ENCODE data around the gene MITF. TPM values are rescaled to one million over a fixed set of nuclear protein-coding genes. Genes with fewer than 3 reads are reported as not detected.

Gene MITF
- total RNA-seq, 1 donor: 11.6 TPM

- Histone ChIP-seq H3K4me3 (ENCODE audit: insufficient read depth, low read length) (no peak overlapping the region), H4K20me1 (ENCODE audit: insufficient read depth, low read length) (no peaks in the 10 kb centered on the region), H3K9me3 (ENCODE audit: low read depth, low read length) (no peaks in the 10 kb centered on the region), H3K4me2 (ENCODE audit: insufficient read depth, low read length) (no peak overlapping the region), H3K27me3 (ENCODE audit: insufficient read depth, low read length) (no peaks in the 10 kb centered on the region), H3K27ac (ENCODE audit: low read depth, low read length) (no peak overlapping the region), H3K4me1 (ENCODE audit: insufficient read depth, low read length) (peaks cover 22% of the 10 kb centered on the region), H2AFZ (ENCODE audit: low read length) (no peak overlapping the region), H3K79me2 (ENCODE audit: insufficient read depth, low read length) (no peaks in the 10 kb centered on the region), H3K36me3 (ENCODE audit: insufficient read depth, low read length) (no peaks in the 10 kb centered on the region)
- DNase-seq (ENCODE audit: insufficient read length, low spot score, missing footprints): no peak
- no peak for TF ChIP-seq CTCF (IDR thresholded peaks at IDR 0.05; ENCODE audit: extremely low read depth, low read depth, low read length)
These were observed 34.8 kb downstream of the MITF start for GRCh38 chr3:69774029-69774428.

GRCh38 chr3:69775751-69776150 lies 36.5 kb downstream of the MITF start:
- Histone ChIP-seq H3K79me2 (ENCODE audit: insufficient read depth, low read length) (no peaks in the 10 kb centered on the region), H2AFZ (ENCODE audit: low read length) (no peak overlapping the region), H3K36me3 (ENCODE audit: insufficient read depth, low read length) (no peaks in the 10 kb centered on the region), H3K4me2 (ENCODE audit: insufficient read depth, low read length) (no peak overlapping the region), H3K4me1 (ENCODE audit: insufficient read depth, low read length) (peaks cover 13% of the 10 kb centered on the region), H4K20me1 (ENCODE audit: insufficient read depth, low read length) (no peaks in the 10 kb centered on the region), H3K27ac (ENCODE audit: low read depth, low read length) (no peak overlapping the region), H3K27me3 (ENCODE audit: insufficient read depth, low read length) (no peaks in the 10 kb centered on the region), H3K9me3 (ENCODE audit: low read depth, low read length) (no peaks in the 10 kb centered on the region), H3K4me3 (ENCODE audit: insufficient read depth, low read length) (no peak overlapping the region)
- no peak for TF ChIP-seq CTCF (IDR thresholded peaks at IDR 0.05; ENCODE audit: extremely low read depth, low read depth, low read length)
- no peak for DNase-seq (ENCODE audit: insufficient read length, low spot score, missing footprints)

- no peaks in the 10 kb centered on the region for H4K20me1 ChIP-seq (ENCODE audit: insufficient read depth, low read length)
These were observed 37.0 kb downstream of the MITF start for GRCh38 chr3:69776289-69776688.

GRCh38 chr3:69776920-69777581 lies 37.8 kb downstream of the MITF start:
- H3K4me1 ChIP-seq (ENCODE audit: insufficient read depth, low read length): peaks cover 5% of the 10 kb centered on the region
- no peaks in the 10 kb centered on the region for H3K79me2 ChIP-seq (ENCODE audit: insufficient read depth, low read length)
- TF ChIP-seq CTCF (IDR thresholded peaks at IDR 0.05; ENCODE audit: extremely low read depth, low read depth, low read length): no peak
- no peaks in the 10 kb centered on the region for H4K20me1 ChIP-seq (ENCODE audit: insufficient read depth, low read length)
- H3K4me2 ChIP-seq (ENCODE audit: insufficient read depth, low read length): no peak overlapping the region
- no peak overlapping the region for H2AFZ ChIP-seq (ENCODE audit: low read length)
- no peaks in the 10 kb centered on the region for H3K36me3 ChIP-seq (ENCODE audit: insufficient read depth, low read length)
- H3K27me3 ChIP-seq (ENCODE audit: insufficient read depth, low read length): no peaks in the 10 kb centered on the region
- H3K27ac ChIP-seq (ENCODE audit: low read depth, low read length): no peak overlapping the region
- no peak overlapping the region for H3K4me3 ChIP-seq (ENCODE audit: insufficient read depth, low read length)
- DNase-seq (ENCODE audit: insufficient read length, low spot score, missing footprints): no peak
- H3K9me3 ChIP-seq (ENCODE audit: low read depth, low read length): no peaks in the 10 kb centered on the region

More at GRCh38 chr3:69776289-69776688, 37.0 kb downstream of the MITF start:
- Histone ChIP-seq H2AFZ (ENCODE audit: low read length) (no peak overlapping the region), H3K79me2 (ENCODE audit: insufficient read depth, low read length) (no peaks in the 10 kb centered on the region), H3K9me3 (ENCODE audit: low read depth, low read length) (no peaks in the 10 kb centered on the region), H3K27ac (ENCODE audit: low read depth, low read length) (no peak overlapping the region), H3K4me3 (ENCODE audit: insufficient read depth, low read length) (no peak overlapping the region), H3K4me1 (ENCODE audit: insufficient read depth, low read length) (peaks cover 7% of the 10 kb centered on the region), H3K4me2 (ENCODE audit: insufficient read depth, low read length) (no peak overlapping the region), H3K36me3 (ENCODE audit: insufficient read depth, low read length) (no peaks in the 10 kb centered on the region), H3K27me3 (ENCODE audit: insufficient read depth, low read length) (no peaks in the 10 kb centered on the region)
- no peak for TF ChIP-seq CTCF (IDR thresholded peaks at IDR 0.05; ENCODE audit: extremely low read depth, low read depth, low read length)
- DNase-seq (ENCODE audit: insufficient read length, low spot score, missing footprints): no peak

Measured in osteoblast (primary cell).